ENCODE results near the gene FGGY.

FGGY gene

GRCh38 chr1:59625384-59625783 lies 328.5 kb downstream of the FGGY start:
- CTCF ChIA-PET, result interaction anchor here (1.3 kb wide), 1 partner anchor 10 kb away, joined by 3 read pairs; no protein-coding TSS in a partner anchor
- POLR2A ChIA-PET, result no interaction called here
- no peak for TF ChIP-seq CTCF (IDR thresholded peaks at IDR 0.05; ENCODE audit: control extremely low read depth, extremely low read depth, low read depth, missing control alignments)
- no peak for DNase-seq (ENCODE audit: extremely low spot score)

GRCh38 chr1:59631561-59632255 lies 334.8 kb downstream of the FGGY start:
- no peak for DNase-seq (ENCODE audit: extremely low spot score)
- POLR2A ChIA-PET, result no interaction called here
- CTCF ChIA-PET, result no interaction called here
- TF ChIP-seq CTCF (IDR thresholded peaks at IDR 0.05; ENCODE audit: control extremely low read depth, extremely low read depth, low read depth, missing control alignments), result no peak

GRCh38 chr1:59635097-59635496 lies 338.2 kb downstream of the FGGY start:
- CTCF ChIA-PET, result interaction anchor here (1.0 kb wide), 1 partner anchor 9 kb away, joined by 3 read pairs; no protein-coding TSS in a partner anchor
- no peak for TF ChIP-seq CTCF (IDR thresholded peaks at IDR 0.05; ENCODE audit: control extremely low read depth, extremely low read depth, low read depth, missing control alignments)
- POLR2A ChIA-PET, result no interaction called here
- DNase-seq (ENCODE audit: extremely low spot score), result no peak

- TF ChIP-seq CTCF (IDR thresholded peaks at IDR 0.05; ENCODE audit: control extremely low read depth, extremely low read depth, low read depth, missing control alignments), result no peak
- CTCF ChIA-PET, result no interaction called here
- no peak for DNase-seq (ENCODE audit: extremely low spot score)
- POLR2A ChIA-PET, result no interaction called here
Measured at GRCh38 chr1:59638231-59638711, 341.4 kb downstream of the FGGY start.

- no peak for TF ChIP-seq CTCF (IDR thresholded peaks at IDR 0.05; ENCODE audit: control extremely low read depth, extremely low read depth, low read depth, missing control alignments)
- no peak for DNase-seq (ENCODE audit: extremely low spot score)
- ChIA-PET CTCF (no interaction called here), POLR2A (no interaction called here)
Measured at GRCh38 chr1:59639266-59639665, 342.4 kb downstream of the FGGY start.

- ChIA-PET POLR2A (no interaction called here), CTCF (no interaction called here)
- no peak for DNase-seq (ENCODE audit: extremely low spot score)
- TF ChIP-seq CTCF (IDR thresholded peaks at IDR 0.05; ENCODE audit: control extremely low read depth, extremely low read depth, low read depth, missing control alignments), result no peak
Measured at GRCh38 chr1:59640851-59641250, 344.0 kb downstream of the FGGY start.
